Measurements from ENCODE around the gene CISD2.

DNA sequence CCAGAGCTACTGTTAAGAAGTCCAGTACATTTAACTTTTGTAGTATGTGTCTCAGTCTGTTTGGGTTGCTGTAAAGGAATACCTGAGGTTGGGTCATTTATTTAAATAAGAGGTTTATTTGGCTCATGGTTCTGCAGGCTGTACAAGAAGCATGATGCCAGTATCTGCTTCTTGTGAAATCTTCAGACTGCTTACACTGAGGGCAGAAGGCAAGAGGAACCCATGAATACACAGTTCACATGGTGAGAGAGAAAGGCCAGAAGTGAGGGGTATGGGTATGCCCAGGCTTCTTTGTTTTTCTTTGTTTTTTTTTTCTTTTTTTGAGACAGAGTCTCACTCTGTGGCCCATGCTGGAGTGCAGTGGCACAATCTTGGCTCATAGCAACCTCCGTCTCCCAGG lies 6.0 kb upstream of the CISD2 start:
- TF ChIP-seq CTCF (conservative IDR thresholded peaks at IDR 0.05 in 1 of 2, IDR thresholded peaks at IDR 0.05 in 1 of 2; ENCODE audit: extremely low read depth in 1 of 2, insufficient read depth in 1 of 2, low read depth in 1 of 2, low read length in 2 of 2) (no peak), EZH2 (IDR thresholded peaks at IDR 0.05; ENCODE audit: borderline replicate concordance, low read length) (no peak)

Measured in mammary epithelial cell (primary cell).